ENCODE results near the gene CD86.
"Not testable (repeated sequence)": the region's sequence is repeated elsewhere in the genome, so short reads cannot be mapped to it uniquely, and the experiment has no call there.

Gene CD86

DNA sequence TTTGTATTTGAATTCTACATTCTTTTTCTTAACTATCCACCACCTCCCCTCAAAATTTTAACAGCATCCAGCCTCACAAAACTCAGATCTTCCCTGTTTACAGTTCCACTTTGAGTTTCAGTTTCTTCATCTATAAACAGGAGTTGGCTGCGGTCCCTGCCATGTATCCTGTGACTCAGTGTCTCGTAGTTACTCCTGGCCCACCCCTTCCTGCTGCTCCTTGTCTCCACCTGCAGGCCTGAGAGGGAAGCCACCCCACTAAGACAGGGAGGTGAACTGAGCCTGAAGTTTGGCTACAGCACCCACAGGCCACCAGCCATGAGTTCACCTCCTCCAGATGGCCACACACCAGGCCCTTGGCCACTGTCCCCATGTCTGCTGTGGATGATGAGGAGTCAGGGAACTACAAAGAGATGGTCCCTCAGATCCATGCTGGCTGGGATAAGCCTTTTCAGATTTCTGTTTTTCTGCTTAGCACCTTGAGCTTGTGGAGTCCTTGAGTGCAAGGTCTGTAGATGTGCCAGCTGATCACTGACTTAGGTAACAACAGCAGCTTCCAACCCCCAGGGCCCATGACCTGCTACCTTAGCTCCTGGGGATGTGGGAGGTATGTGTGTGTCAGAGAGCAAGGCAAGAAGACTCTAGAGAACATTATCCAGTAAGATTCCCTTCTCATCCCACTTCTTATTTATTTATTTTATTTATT, 37.5 kb downstream of the CD86 start:
- peak; percentile 88 for DNase-seq

DNA sequence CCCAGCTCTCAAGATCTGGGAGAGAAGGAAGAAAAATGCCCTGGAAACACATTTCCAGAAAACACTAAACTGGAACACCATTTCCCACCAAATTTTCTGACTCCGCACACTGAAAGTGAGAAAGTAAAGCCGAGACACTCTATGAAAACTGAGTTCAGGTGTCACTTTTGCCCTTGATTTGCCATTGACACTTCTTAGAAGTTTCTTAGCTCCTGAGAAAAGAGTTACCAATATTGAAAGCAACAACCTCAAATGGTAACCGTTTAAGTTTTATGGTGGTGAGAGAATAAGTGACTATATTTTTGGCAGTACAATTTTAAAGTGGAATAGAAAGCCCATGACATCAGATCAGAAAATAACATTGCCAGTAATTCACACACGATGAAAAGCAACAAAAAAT, 39.0 kb downstream of the CD86 start:
- no peak for DNase-seq

DNA sequence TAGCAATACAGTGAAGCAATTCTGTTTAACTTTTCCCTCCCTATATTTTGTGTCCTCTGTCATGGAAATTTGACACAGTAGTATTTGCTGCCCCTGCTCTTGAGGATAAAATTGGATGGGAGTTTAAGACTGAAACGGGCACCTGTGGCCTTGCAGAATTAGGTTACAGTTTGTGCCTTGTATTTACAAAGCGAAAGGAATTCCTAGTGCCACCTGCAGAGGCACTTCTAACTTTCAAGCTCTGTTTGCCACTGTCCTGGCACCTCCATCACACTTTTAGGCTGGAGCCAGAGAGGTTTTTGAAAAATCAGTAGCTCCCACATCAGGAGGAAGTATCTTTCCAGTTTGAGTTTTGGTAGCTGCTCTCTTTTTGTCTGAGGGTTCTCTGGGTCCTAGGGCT, 39.5 kb downstream of the CD86 start:
- DNase-seq: no peak

DNA sequence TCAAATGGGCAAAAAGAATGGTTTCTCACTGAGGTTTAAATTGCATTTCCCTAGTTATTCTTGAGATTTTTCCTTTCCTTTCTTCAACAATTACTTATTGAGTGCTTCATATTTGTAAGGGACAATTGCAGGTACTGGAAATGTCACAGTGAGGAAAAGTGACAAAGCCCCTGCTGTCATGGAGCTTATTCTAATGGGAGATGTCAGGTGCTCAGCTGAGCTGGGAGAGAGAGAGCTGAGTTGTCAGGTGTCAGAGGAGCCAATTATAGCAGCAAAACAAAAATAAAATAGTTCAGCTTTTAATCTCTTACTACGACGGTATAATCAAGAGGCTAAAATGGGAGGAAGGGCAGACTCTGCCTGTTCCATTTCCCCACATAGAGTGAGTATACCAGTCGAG, 42.0 kb downstream of the CD86 start:
- no peak for DNase-seq

DNA sequence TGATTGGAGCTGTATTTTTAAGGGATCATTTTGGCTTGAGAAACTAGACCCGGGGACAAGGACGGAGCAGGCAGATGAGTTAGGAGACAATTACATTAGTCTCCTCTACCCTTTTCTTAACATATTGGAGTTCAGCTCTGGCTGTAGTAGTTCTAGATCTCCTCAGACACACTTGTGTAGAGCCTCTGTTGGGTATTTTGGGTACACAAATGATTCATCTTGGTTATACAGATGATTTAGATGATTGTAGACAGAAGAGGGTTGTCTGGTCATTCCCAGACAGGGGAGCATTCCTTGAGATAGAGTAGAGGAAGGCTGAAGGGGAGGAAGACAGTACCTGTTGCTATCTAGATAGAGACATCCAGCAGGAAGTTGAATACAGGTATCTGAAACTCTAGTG, 43.4 kb downstream of the CD86 start:
- DNase-seq: no peak

DNA sequence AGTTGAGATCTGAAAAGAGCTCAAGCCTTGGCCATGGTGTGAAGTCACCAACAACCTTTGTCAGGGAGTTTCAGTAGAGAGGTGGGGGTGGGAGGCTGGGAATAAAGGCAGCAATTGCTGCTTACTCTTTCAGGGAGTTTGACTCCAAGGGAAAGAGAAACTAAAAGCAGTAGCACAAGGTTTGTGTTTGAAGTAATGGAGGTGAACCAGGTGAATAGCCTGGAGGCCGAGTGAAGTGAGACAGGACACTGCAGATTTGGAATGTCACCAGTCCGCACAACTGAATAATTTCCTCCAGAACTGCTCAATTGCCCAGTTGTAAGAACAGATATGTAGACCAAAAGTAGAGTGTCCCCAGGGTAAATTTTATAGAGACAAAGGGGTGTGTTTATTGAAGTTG, 44.1 kb downstream of the CD86 start:
- no peak for DNase-seq

DNA sequence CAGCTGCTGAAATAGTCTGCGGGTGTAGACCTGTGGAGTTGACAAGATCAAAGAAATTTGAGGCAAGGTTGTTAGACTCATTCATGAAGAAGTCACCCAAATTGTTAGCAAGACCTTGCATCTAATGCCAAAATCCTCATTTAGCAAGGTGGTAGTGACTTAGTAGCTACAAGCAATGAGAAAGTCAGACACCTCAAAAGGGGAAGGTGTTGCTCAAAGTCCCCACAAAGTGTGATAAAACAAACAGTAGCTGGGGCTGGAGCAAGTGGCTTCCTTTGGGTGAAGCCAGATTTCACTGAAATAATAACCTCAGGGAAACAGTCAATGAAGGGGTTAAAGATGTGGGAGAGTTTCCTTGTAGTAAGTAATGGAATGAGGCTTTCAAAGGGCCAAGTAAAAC, 44.9 kb downstream of the CD86 start:
- no peak for DNase-seq

DNA sequence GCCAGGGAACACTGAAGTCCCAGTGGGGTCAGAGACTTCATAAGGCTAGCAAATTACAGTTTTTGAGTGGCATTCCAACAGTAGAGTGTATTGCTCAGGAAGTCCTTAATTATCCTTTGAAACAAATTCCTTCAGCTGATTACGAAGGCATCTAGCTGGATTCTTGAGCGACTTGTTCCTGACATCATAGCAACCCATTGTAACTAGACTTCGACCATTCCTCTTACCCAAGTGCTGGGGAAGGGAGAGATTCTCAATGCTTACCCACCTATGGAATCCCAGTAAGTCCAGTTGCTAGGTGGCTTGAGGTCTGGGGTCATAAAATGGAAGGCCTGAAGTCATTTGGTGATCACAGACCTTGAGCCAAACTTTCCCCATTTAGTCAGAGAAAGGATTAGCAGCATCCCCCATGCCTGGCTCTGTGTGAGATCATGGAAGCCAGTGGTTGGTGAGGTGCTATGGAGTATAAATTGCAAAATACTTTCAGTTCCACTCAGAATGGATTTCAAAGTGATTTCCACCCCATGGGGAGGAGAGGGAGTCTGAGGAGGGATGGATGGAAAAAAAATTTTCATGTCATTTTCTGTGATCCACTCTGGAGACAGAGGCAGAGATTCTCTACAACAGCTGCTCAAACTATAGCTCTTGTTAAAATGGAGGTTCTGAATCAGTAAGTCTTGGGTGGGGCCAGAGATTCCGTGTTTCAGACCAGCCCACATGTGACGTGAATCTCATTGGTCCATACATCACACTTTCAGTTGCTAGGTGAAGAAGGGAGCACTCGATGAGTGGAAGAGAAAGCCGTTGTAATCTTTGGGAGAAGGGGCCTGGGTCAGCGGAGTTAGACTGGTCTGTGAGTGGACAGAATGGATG, 45.7 kb downstream of the CD86 start:
- peak; percentile 69 for DNase-seq

DNA sequence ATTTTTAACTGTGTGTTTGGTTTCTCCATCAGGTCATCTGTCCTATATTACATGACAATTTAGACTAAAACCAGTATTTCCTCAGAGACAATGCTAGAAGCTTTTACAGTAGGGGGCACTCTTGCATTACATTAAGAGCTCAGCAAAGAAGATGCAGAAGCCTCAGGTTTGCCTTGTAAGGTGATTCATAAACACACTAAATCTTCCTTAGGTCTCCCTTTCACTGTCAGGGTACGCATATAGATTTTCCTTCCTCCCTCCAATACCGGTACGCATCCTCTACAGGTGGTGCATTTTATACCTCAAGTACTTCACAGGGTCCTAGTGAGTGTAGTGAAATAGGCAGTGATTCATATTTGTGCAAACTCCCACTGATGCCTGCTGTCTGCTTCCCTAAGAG, 46.5 kb downstream of the CD86 start:
- DNase-seq: peak; percentile 82

DNA sequence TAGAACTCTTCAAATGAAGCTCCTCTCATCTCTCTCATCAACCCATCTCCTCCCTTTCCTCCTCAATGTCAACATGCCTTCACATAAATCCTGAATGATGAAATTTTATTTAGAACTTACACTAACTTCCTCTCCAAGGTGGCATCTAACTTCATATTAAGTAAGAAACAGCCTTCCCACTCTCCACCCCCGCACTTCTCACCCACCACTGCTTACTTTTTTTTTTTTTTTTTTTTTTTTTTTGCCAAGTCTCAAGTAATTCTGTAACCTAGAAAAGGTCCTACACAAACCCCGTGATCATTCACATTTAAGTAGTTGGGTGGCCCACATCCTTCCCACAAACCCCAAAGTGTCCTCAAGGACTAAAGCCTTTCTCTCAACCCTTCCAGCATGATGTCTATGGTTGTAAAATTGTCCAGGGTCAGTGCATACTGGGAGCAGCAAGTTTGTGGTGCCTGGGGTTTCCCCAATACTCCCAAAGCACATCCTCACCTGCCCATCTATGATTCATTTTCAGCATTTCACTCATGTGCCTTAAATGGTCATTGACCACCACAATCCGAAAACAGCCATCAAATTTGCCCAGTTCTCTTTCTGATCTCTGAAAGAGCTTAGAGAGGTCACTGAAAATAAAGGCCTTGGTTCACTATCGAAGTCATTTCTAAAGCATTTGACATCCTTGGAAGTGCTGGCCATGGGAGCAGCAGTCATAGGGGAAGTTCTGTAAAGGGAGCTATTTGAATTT, 47.2 kb downstream of the CD86 start:
- peak; percentile 91 for DNase-seq

DNA sequence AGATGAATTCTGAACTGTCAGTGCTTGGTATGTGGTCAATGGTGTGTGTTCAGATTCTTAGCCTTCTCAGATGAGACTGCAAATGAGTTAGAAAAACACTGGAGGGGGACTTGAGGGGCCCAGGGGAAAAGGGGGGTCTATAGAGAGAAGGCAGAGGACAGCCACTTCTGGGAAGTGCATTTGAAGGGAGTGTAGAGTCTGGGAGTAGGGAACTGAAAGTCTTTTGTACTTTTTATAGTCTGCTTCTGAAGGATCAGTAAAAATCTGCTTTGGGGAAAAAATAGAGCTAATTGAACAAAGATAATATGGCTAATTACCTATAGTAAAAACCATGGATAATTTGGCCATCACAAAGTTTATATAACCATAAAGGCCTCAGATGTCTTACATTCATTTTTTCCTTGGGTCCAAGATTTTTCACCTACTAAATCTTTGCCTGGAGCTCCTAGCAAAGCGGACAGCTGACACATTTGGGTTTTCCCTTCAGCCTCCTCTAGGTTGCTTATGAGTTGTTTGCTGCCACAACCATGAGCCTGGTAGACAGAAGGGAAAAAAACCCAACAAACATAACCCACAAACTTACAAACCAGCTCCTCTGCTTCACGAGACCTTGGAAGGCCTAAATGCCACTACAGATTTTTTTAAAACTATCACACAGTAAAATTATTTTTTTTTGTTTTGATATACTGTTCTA, 48.8 kb downstream of the CD86 start:
- peak; percentile 23 for DNase-seq

DNA sequence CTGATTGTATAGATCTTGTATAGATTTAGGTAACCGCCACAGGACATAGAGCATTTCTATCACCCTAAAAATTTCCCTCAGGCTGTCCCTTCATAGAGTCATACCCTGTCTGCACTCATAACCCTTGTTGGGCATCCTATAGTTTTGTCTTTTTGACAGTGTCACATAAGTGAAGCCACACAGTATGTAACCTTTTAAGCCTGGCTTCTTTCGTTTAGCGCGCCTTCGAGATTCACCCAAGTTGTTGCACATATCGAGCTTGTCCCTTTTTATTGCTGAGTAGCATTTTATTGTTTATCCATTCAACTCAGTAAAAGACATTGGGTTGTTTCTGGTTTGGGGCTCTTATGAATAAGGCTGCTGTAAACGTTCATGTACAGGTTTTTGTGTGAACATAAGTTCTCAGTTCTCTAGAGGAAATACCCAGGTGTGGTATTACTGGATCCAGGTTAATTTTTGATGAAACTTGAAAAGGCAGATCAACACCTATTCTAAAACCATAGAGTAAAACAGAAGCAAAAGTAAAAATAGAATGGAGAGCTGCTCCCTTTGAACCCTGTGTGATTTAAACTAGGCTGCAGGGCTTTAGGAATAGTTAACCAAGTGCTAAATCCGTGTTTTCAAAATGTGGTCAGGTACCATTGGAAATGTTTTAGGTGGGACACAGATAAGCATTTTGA, 49.5 kb downstream of the CD86 start:
- DNase-seq: no peak

DNA sequence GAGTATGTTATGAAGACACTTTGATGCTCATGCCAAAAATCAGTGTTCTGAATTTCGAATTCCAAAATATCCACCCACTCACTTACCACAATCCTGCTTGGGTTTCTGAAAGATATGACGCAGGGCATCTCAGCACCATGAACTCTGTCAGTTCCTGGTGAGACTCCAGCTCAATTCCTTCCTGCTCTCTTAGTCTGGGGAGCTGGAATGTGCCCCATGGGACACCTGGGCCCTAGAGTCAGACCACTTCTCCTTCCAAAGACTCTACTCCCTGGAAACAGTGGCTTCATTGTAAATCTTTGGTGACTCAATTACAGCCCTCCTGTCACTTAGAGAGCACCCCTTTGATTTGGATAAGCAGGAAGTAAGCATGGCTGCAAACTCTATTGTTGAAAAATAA, 50.5 kb downstream of the CD86 start:
- DNase-seq: no peak

DNA sequence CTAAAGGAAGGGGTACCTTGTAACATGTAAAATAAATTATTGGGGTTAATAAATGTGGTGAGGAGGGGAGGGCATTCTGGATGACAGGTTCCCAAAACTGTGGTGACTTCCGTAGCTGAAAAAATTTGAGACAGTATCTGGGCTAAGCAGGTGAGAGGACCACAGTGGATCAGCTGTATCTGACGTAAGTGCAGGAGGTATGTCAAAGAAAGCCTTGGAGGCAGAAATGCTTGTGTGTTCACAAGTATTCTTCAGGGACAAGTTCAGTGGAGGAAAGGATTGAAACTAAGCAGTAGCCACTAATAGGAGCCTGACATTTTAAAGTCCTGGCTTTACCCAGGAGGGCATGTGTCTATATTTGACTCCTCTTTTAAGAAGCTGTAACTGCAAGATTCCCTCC, 52.0 kb downstream of the CD86 start:
- no peak for DNase-seq

DNA sequence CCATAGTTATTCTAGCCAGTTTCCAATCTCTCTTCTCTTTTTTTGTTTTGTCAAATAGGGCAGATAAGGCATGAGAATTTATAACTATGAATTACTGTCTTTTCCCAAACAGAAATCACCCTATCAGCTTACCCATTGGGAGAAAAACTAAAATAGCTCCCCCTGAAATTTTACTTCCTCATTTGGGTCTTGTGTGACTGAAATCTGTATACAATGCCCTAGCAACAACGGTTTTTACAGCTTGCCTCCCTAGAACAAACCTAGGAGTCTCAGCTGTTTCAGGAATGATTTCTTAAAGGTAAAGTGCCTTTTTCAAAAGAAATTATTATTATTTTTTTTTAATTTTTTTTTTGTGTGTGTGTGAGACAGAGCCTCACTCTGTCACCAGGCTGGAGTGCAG, 56.8 kb downstream of the CD86 start:
- peak; percentile 80 for DNase-seq

DNA sequence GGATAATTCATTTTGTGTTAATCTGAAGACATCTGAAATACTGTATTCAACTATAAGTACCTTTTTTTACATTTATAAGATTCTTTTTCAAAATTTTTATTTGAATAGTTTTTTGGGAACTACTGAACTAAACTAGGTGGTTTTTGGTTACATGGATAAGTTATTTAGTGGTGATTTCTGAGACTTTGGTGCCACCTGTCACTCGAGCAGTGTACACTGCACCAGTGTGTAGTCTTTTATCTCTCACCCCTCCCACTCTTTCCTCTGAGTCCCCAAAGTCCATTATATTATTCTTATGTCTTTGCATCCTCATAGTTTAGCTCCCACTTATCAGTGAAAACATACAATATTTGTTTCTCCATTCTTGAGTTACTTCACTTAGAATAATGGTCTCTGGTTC, 57.6 kb downstream of the CD86 start:
- DNase-seq: peak; percentile 26

DNA sequence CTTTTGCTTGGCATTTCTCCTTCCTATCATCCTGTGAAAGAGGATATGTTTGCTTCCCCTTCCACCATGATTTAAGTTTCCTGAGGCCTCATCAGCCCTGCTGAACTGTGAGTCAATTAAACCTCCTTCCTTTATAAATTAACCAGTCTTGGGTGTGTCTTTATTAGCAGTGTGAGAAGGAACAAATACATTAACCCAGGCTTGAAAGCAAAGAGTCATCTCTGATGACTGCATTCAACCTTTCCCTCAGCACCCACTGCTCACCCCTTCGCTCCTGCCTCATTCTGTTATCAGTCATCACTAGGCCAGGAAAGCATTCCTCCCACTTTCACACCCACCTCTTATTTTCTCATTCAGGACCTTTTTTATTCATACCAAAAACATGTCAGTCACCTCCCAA, 68.7 kb downstream of the CD86 start:
- DNase-seq: no peak

DNA sequence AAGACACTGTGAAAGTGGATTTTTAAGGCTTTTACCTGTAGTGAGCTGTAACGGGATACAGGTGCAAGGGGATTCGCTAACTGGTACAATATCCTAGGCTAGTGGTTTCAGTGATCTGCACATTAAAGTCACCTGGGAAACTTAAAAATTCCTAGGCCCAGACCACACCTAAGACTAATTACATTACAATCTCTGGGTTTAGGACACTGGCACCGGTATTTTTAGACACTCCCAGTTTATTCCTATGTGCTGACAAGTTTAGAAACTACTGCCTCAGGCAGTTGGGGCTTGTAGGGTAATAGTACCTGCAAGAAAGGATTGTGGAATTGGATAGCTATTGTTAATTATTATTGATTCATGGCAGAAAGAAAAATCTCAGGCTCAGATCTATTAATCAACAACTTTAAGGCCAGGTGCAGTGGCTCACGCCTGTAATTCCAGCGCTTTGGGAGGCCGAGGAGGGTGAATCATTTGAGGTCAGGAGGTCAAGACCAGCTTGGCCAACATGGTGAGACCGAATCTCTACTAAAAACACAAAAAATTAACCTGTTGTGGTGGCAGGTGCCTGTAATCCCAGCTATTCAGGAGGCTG, 77.9 kb downstream of the CD86 start:
- no peak for DNase-seq

DNA sequence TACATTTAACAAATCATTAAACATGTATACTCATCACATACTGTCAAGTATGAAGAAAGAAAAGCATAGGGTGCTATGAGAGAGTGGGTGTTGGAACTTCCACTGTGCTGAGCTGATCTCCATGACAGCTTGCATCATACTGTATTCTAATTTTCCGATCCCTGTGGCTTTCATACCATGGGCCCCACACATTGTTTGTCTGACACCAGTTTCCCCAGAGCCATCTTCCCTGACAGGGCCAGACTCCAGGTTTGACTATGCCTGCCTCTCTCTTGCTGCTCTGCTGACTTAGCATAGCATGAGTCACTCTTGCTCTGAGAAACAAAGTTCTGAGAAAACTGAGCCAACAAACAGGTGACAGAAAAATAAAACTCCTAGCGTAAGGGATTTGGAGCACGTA, 91.3 kb downstream of the CD86 start:
- peak; percentile 14 for DNase-seq

DNA sequence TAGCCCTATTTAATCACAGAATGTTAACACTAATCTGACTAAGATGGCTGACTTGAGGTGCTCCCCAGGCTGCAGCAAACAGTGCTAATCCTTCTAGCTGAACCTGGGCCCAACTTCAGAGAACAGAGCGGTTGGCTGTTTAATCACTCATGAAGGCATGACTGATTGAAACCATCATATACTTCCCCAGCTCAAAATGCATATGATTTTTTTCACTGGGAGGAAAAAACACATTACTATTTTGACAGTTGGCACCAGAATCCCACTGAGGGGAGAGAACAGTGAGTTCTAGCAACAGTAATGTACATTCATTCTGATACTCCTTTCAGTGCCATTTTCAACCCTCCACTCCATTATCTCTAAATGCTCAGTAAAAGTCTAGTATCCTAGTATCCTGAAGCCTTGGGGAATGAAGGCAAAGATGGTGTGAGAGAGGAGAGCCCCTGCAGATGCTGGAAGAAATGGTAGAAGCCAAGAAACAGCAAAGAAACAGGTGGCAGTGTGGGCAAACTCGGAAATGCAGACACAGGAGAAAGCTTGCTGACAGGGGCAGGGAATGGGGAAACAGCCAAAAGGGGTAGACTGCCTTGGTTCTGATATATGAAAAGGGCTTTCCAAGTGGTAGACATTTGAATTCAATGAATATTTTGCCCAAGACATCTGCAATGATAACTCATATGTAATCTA, 93.9 kb downstream of the CD86 start:
- DNase-seq: no peak

DNA sequence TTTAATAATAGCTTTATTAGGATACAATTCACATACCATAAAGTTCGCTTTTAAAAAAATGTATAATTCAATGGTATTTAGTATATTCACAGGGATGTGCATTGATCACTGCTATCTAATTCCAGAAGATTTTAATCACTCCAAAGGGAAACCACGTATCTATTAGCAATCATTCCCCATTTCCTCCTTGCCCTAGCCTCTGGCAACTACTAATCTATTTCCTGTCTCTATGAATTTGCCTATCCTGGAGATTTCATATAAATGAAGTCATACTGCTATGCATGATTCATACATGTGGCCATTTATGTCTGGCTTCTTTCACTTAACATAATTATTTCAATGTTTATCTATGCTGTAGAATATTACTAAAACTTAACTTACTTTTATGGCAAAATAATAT, 96.3 kb downstream of the CD86 start:
- no peak for DNase-seq

DNA sequence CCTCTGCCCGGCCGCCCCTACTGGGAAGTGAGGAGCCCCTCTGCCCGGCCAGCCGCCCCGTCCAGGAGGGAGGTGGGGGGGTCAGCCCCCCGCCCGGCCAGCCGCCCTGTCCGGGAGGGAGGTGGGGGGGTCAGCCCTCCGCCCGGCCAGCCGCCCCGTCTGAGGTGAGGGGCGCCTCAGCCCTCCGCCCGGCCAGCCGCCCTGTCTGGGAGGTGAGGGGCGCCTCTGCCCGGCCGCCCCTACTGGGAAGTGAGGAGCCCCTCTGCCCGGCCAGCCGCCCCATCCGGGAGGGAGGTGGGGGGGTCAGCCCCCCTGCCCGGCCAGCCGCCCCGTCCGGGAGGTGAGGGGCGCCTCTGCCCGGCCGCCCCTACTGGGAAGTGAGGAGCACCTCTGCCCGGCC, 109.8 kb downstream of the CD86 start:
- DNase-seq: not testable (repeated sequence)
